ENCODE data around the gene SLC2A4RG.
"Not testable (repeated sequence)": the region's sequence is repeated elsewhere in the genome, so short reads cannot be mapped to it uniquely, and the experiment has no call there.

Gene SLC2A4RG

GRCh38 chr20:63758152-63758551, 18.6 kb downstream of the SLC2A4RG start:
- DNase-seq = no peak

GRCh38 chr20:63759377-63759901, 19.9 kb downstream of the SLC2A4RG start:
- DNase-seq = no peak

- no peak for DNase-seq
Measured at GRCh38 chr20:63765082-63765873, 25.7 kb downstream of the SLC2A4RG start.

DNA sequence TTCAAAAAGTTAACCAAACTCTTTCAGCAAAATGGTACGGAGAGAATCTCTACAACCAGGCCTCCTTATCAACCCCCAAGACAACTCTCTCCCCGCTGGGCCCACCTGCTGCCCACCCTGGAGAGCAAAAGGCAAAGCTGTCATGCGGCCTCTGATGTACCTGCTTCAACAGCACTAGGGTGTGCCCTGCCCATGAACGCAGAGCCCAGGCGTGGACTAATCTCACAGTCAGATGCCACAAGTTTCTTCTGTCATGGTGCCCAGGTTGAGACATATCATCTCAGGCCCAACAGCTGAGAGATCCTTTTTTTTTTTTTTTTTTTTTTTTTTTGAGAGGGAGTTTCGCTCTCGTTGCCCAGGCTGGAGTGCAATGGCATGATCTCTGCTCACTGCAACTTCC, 26.3 kb downstream of the SLC2A4RG start:
- no peak for DNase-seq

GRCh38 chr20:63766695-63767426, 27.3 kb downstream of the SLC2A4RG start:
- no peak for DNase-seq

DNA sequence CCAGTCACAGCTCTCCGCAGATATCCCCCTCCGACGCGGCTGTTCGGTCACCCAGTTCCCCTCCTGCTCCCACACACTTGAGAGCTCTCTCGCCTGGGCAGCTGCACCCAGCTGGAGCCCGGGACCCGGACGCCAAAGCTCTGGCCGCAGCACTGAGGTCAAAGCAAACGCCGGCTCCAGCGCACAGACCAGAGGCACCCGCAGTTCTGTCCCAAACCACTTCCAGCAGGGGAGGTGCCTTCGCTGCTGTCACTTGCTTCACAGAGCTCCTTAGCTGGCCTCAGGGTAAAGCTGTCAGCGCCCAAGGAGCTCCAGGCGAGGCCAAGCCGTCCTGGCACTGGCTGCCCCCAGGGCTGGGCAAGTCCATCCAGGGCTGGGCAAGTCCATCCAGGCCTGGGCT, 27.9 kb downstream of the SLC2A4RG start:
- no peak for DNase-seq

GRCh38 chr20:63767886-63768285, 28.3 kb downstream of the SLC2A4RG start:
- no peak for DNase-seq

- DNase-seq = no peak
Measured at GRCh38 chr20:63768591-63769515, 29.3 kb downstream of the SLC2A4RG start.

DNA sequence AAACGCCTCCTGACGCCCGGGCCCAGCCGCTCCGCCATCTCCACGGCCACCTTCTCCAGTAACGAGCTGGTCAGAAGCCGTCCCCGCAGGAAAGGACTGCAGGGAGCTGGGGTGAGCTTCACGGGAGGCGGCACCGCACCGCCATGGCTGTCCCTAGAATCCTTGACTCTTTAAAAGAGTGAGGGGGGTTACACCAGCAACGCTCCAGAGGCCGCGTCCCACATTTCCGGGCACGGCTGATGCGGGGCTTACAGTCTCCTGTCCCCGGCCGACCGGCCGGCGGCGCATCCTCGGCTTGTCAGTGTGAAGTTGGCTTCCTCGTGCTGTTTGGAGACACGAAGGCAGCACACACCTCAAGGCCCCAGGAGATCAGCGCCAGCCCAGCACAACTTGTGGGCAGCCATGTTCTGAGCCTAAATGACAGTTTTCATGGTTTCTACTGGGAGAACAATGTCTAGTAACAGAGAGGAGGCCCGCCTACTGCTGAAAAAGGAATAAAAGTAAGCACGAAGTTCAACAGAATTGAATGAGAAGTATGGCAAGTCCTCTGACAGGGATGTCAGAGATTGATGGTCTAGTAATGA, 30.4 kb downstream of the SLC2A4RG start:
- DNase-seq = no peak

GRCh38 chr20:63771046-63771707, 31.6 kb downstream of the SLC2A4RG start:
- no peak for DNase-seq

GRCh38 chr20:63772781-63773518, 33.4 kb downstream of the SLC2A4RG start:
- DNase-seq = no peak

- DNase-seq = no peak
Measured at GRCh38 chr20:63773571-63774241, 34.1 kb downstream of the SLC2A4RG start.

DNA sequence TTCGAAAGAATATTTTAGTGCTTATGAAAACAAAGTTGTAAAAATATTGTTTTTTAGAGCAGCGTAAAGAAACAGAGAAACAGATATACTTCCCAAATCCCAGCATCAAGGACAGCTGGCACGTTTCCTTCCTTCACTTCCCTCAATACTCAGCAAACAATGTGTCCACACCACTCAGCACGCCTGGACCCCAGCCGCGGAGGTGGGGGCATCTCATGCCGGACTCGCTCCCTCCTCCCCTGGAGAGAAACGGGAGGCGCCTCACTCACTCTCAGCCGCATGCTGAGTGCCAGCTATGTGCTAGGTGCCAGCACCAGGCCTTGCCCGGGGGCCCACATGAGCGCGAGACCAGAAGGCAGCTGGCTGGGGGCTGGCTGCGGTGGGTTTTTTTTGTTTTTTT, 34.7 kb downstream of the SLC2A4RG start:
- no peak for DNase-seq

DNA sequence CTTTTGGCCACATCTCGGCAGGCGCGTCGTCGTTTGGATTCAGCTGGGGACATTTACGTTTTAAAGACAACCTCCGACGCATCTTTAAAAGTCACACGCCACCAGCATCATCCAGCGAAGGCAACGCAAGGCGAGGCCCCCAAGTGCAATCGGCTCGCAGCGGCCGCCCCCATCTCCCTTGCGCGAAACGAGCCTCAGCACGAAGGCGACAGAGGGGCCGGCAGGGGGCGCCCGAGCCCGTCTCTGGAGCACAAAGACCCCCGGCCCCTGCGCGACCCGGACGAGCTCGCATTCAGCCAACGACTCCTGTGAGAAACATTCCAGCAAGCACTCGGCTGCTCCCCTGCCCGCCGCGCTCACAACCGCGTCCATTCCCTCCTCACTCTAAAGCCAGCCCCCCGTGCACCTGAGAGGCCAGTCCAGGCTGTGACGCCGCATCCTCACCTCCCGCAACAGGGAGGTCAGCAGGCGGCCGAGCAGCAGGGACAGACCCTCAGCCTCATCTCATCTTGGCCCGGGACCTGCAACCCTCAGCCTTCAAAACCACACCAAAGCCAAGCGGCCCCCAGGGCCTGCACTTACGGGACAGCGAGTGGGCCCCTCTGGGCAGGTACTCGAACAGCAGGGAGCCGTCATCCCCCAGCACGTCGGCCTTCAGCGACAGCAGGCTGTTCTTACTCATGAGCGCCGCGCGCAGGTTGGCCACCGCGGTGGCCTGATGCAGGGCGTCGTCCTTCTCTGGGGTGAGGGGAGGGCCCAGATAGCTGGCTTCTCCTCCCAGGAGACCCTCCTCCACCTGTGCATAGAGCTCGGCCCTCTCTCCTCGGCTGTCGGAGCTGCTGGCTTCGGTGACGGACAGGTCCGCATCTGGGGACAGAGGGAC, 35.8 kb downstream of the SLC2A4RG start:
- no peak for DNase-seq

DNA sequence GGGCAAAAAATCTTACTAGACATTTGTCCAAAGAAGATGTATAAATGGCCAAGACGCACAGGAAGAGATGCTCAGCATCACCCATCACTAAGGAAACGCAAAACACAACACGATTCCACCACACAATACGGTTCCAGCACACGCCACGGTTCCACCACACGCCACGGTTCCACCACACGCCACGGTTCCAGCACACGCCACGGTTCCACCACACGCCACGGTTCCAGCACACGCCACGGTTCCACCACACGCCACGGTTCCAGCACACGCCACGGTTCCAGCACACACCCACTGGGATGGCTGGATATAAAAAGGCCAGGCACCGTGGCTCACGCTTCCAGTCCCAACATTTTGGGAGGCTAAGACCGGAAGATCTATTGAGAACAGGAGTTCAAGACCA, 37.3 kb downstream of the SLC2A4RG start:
- not testable (repeated sequence) for DNase-seq

DNA sequence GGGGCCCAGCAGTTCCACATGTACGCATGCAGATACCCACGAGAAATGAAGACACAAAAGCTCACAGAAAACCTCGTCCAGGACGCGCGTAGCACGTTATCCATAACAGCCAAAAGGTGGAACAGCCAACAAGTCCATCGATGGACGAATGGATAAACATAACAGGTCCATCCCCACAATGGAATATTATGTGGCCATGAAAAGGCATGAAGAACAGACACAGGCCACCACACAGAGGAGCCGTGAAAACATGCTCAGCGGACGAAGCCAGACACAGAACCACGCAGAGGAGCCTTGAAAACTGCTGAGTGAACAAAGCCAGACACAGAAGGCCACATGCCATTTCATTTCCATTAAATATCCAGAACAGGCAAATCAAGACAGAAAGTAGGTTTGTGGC, 38.0 kb downstream of the SLC2A4RG start:
- DNase-seq = no peak

GRCh38 chr20:63778034-63778752, 38.6 kb downstream of the SLC2A4RG start:
- DNase-seq = no peak

DNA sequence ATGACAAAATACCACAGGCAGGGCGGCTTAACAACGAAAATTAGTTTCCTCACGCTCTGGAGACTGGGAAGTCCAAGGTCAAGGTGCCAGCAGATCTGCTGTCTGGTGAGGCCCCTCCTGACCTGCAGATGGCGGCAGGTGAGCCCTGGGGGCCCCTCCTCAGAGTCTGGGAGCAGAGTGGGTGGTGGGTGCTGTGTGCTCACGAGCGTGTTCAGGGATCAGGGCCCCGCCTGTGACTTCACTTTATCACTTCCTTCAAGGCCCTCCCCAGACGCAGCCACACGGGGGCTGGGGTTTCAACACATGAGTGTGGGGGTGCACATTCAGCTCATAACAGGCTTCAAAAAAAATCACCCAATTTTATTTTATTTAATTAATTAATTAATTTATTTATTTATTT, 39.3 kb downstream of the SLC2A4RG start:
- DNase-seq = no peak

GRCh38 chr20:63781181-63781580, 41.6 kb downstream of the SLC2A4RG start:
- no peak for DNase-seq
